ENCODE measurements around the gene SH3RF3. TPM values are rescaled to one million over a fixed set of nuclear protein-coding genes. Genes with fewer than 3 reads are reported as not detected.

SH3RF3 gene
- total RNA-seq, 1 donor from 2014 or later = under 0.01 TPM

DNA sequence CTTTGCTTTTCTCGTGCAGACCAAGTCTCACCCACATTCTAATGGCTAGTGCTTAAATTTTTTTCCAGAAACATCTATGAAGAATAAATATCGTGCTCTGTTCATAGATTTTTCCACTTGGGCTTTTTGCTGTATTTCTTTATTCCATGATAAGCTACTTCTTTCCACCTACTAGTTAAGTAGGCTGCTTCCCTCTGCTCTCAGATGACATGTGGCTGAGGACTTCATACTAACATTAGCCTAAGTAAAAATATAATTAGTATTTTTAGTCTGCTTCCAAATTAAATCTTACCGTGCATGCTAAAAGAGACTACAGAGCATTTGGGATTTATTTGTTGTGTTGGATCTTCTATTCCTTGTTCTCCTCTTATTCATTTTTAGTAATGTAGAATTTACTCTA, 102.4 kb downstream of the SH3RF3 start:
- DNase-seq (ENCODE audit: low read depth) = no peak
- no peak overlapping the region for H3K4me3 ChIP-seq (ENCODE audit: low read depth, low read length)
- TF ChIP-seq, protein P1, sequence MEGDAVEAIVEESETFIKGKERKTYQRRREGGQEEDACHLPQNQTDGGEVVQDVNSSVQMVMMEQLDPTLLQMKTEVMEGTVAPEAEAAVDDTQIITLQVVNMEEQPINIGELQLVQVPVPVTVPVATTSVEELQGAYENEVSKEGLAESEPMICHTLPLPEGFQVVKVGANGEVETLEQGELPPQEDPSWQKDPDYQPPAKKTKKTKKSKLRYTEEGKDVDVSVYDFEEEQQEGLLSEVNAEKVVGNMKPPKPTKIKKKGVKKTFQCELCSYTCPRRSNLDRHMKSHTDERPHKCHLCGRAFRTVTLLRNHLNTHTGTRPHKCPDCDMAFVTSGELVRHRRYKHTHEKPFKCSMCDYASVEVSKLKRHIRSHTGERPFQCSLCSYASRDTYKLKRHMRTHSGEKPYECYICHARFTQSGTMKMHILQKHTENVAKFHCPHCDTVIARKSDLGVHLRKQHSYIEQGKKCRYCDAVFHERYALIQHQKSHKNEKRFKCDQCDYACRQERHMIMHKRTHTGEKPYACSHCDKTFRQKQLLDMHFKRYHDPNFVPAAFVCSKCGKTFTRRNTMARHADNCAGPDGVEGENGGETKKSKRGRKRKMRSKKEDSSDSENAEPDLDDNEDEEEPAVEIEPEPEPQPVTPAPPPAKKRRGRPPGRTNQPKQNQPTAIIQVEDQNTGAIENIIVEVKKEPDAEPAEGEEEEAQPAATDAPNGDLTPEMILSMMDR (IDR thresholded peaks at IDR 0.05; ENCODE audit: insufficient read depth, low read length, severe bottlenecking) = no peak
- H3K36me3 ChIP-seq (ENCODE audit: control insufficient read depth, insufficient read depth, low read length) = no peaks in the 10 kb centered on the region
- no peak for FAIRE-seq
- peaks cover 10% of the 10 kb centered on the region for H3K27me3 ChIP-seq (ENCODE audit: control insufficient read depth, insufficient read depth, low read length)

DNA sequence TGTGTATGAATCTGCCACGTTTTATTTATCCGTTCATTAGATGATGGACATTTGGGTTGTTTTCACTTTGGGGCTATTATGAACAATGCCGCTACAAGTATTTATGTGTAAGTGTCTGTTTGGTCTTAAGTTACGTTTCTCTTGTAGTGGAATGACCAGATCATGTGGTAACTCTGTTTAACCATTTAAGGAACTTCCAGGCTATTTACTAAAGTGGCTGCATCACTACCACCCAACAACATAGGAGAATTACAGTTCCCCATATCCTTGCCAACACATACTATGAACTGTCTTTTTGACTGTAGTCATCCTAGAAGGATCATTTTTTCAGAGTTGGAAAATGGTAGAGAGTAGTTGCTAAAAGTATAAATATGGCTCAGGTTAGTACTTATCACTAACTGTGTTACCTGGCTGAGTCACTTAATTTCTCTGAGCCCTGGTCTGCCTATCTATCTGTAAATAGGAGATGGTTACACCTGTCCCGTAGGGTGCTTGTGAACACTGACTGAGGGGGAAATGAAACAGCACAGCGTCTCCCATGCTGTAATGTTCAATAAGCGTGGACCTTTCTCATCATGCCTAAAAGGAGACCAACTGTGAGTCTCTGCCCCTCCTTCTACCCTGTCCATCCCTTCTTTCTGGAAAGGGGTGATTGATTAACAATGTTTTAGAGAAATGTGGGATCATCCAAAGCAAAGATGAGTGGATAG, 103.1 kb downstream of the SH3RF3 start:
- DNase-seq (ENCODE audit: low read depth) = no peak
- H3K36me3 ChIP-seq (ENCODE audit: control insufficient read depth, insufficient read depth, low read length) = no peaks in the 10 kb centered on the region
- FAIRE-seq = no peak
- H3K4me3 ChIP-seq (ENCODE audit: low read depth, low read length) = no peak overlapping the region
- TF ChIP-seq, protein P1 (IDR thresholded peaks at IDR 0.05; ENCODE audit: insufficient read depth, low read length, severe bottlenecking) = no peak
- H3K27me3 ChIP-seq (ENCODE audit: control insufficient read depth, insufficient read depth, low read length) = peaks cover 10% of the 10 kb centered on the region

DNA sequence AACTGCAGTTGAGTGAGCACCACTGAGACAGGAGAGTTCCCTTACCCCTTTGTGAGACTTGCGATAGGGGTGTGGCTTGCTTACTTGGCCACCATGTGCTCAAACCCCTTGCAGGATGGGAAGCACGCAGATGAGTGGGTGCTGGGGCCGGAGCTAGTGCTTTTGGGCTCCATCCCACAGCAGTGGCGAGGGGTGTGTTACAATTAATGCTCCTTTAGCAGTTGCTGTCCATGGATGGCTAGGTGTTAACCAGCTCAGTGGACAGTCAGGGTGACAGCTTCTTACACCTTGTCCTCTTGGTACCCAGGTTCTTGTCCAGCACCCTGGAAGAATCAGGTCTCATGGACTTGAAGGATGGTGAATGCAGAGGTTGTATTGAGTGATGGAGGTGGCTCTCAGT, 103.9 kb downstream of the SH3RF3 start:
- TF ChIP-seq, protein P1 (IDR thresholded peaks at IDR 0.05; ENCODE audit: insufficient read depth, low read length, severe bottlenecking) = no peak
- no peaks in the 10 kb centered on the region for H3K36me3 ChIP-seq (ENCODE audit: control insufficient read depth, insufficient read depth, low read length)
- peaks cover 6% of the 10 kb centered on the region for H3K27me3 ChIP-seq (ENCODE audit: control insufficient read depth, insufficient read depth, low read length)
- DNase-seq (ENCODE audit: low read depth) (no peak), FAIRE-seq (no peak)
- H3K4me3 ChIP-seq (ENCODE audit: low read depth, low read length) = no peak overlapping the region

DNA sequence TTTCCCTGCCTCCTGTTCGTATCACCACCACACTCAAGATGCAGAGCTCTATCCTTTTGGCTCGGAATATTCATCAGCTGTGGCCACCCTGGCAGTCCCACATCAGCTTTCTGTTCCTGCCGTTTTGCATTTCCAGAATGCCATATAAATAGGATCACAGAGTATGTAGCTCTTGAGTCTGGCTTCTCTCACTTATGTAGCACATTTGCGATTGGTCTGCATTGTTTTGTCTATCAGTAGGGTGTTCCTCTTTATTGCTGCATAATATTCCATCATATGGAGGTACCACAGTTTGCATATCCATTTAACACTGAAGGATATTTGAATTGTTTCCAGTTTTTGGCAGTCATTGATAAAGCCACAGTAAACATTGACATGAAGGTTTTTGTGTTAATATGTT, 104.6 kb downstream of the SH3RF3 start:
- TF ChIP-seq, protein P1 (IDR thresholded peaks at IDR 0.05; ENCODE audit: insufficient read depth, low read length, severe bottlenecking) = no peak
- Histone ChIP-seq H3K36me3 (ENCODE audit: control insufficient read depth, insufficient read depth, low read length) (no peaks in the 10 kb centered on the region), H3K27me3 (ENCODE audit: control insufficient read depth, insufficient read depth, low read length) (peaks cover 6% of the 10 kb centered on the region), H3K4me3 (ENCODE audit: low read depth, low read length) (no peak overlapping the region)
- DNase-seq (ENCODE audit: low read depth) (no peak), FAIRE-seq (no peak)

DNA sequence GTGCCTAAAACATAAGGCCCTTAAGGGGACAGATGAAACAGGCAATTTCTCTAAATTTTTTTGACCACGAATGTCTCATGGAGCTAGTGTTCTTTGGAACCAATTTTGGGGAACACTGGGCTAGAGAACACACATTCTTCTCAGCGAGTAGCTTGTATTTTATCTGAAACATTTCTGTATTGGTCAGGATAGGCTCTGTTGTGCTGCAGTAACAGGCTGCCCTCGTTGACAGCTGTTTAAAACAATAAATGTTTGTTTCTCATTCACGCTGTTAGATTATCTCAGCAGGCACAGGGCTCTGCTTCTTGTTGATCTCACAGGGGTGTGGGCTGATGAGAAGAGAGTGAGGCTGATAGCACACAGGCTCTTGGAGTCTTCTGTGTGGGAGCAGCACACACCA, 105.3 kb downstream of the SH3RF3 start:
- TF ChIP-seq, protein P1 (IDR thresholded peaks at IDR 0.05; ENCODE audit: insufficient read depth, low read length, severe bottlenecking) = no peak
- DNase-seq (ENCODE audit: low read depth) (no peak), FAIRE-seq (no peak)

DNA sequence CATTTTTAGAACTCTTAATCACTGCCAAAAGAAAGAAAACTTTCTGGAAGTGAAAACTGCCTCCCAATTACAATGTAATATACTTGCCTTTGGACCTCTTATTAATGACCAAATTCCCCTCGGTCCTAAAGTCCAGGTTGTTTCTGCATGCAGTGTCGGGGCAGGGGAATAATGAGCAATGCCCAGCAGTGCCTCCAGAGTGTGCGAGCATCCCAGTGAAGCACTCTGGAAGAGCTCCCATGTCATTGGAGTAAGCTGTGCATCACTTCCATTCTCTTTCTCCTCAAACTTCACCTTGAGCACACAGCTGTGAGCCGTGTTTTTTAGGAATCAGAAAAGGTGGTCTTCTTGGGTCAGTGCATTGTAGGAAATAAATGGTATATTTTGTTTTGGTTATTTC, 107.1 kb downstream of the SH3RF3 start:
- Histone ChIP-seq H3K4me3 (ENCODE audit: low read depth, low read length) (no peak overlapping the region), H3K36me3 (ENCODE audit: control insufficient read depth, insufficient read depth, low read length) (no peaks in the 10 kb centered on the region), H3K27me3 (ENCODE audit: control insufficient read depth, insufficient read depth, low read length) (peaks cover 6% of the 10 kb centered on the region)
- TF ChIP-seq, protein P1 (IDR thresholded peaks at IDR 0.05; ENCODE audit: insufficient read depth, low read length, severe bottlenecking) = no peak
- FAIRE-seq (no peak), DNase-seq (ENCODE audit: low read depth) (no peak)

More for the DNA sequence above, 105.3 kb downstream of the SH3RF3 start:
- no peaks in the 10 kb centered on the region for H3K36me3 ChIP-seq (ENCODE audit: control insufficient read depth, insufficient read depth, low read length)
- H3K4me3 ChIP-seq (ENCODE audit: low read depth, low read length) = no peak overlapping the region
- peaks cover 6% of the 10 kb centered on the region for H3K27me3 ChIP-seq (ENCODE audit: control insufficient read depth, insufficient read depth, low read length)

Data from bronchial epithelial cell (primary cell).